GM12878 (cell line): ENCODE measurements around the gene SSBP2. TPM values are rescaled to one million over a fixed set of nuclear protein-coding genes. Genes with fewer than 3 reads are reported as not detected.

Experiments
- ATF2 ChIP-seq: IDR thresholded peaks from 2 replicates; pipeline ENCODE4 v1.6.1; 2012; ENCODE audit warnings: low read length, inconsistent platforms
- BCLAF1 ChIP-seq: fragments of 450-650 bp; IDR thresholded peaks from 2 replicates; pipeline ENCODE4 v1.6.1; 2017; ENCODE audit warnings: antibody characterized with exemption, mild to moderate bottlenecking, moderate library complexity
- CBX3 ChIP-seq: fragments of 200-600 bp; sonication (generic); IDR thresholded peaks from 2 replicates; pipeline ENCODE4 v1.6.1; 2016; ENCODE audit warnings: low read depth, borderline replicate concordance
- CHD2 ChIP-seq: IDR thresholded peaks from 2 replicates; pipeline ENCODE4 v1.6.1; 2011; ENCODE audit warnings: low read depth, low read length, improper control_type of control experiment, borderline replicate concordance
- CTCF ChIP-seq, 3 experiments: IDR thresholded peaks in 2 of 3; conservative IDR thresholded peaks in 1 of 3; 2 replicates each; pipeline ENCODE4 v1.5.1; 2011; ENCODE audit warnings: low read depth in 3 of 3, low read length in 3 of 3, mild to moderate bottlenecking in 3 of 3, control low read depth in 2 of 3, moderate library complexity in 2 of 3, inconsistent platforms in 1 of 3, mixed read lengths in 1 of 3; ENCODE audit not compliant: control insufficient read depth in 2 of 3, insufficient read depth in 1 of 3; ENCODE audit errors: extremely low read depth in 1 of 3
- DPF2 ChIP-seq: fragments of 450-650 bp; IDR thresholded peaks from 2 replicates; pipeline ENCODE4 v1.6.1; 2017; ENCODE audit warnings: mild to moderate bottlenecking
- ETV6 ChIP-seq, 2 experiments: fragments of 450-650 bp in 1 of 2; IDR thresholded peaks in 1 of 2; conservative IDR thresholded peaks in 1 of 2; 2 replicates each; pipeline ENCODE4 v1.6.1; 2014; ENCODE audit warnings: antibody characterized with exemption in 1 of 2, borderline replicate concordance in 1 of 2, low read depth in 1 of 2, mild to moderate bottlenecking in 1 of 2, moderate library complexity in 1 of 2
- FOXK2 ChIP-seq: fragments of 450-650 bp; IDR thresholded peaks from 2 replicates; pipeline ENCODE4 v1.6.1; 2017; ENCODE audit warnings: mild to moderate bottlenecking, moderate library complexity
- JUNB ChIP-seq: IDR thresholded peaks from 2 replicates; pipeline ENCODE4 v1.6.1; 2016; ENCODE audit warnings: antibody characterized with exemption, mild to moderate bottlenecking
- KLF5 ChIP-seq: fragments of 450-650 bp; IDR thresholded peaks from 2 replicates; pipeline ENCODE4 v1.6.1; 2014; ENCODE audit warnings: mild to moderate bottlenecking; ENCODE audit not compliant: partially characterized antibody
- MEF2A ChIP-seq: IDR thresholded peaks from 2 replicates; pipeline ENCODE4 v1.6.1; 2011; ENCODE audit warnings: low read depth, mild to moderate bottlenecking, low read length, moderate library complexity; ENCODE audit not compliant: insufficient read depth
- MEF2B ChIP-seq: fragments of 450-650 bp; IDR thresholded peaks from 2 replicates; pipeline ENCODE4 v1.6.1; 2018; ENCODE audit warnings: mild to moderate bottlenecking, moderate library complexity; ENCODE audit not compliant: partially characterized antibody, poor library complexity, severe bottlenecking
- MTA3 ChIP-seq: IDR thresholded peaks from 2 replicates; pipeline ENCODE4 v1.6.1; 2012; ENCODE audit warnings: low read length, inconsistent platforms, borderline replicate concordance
- NBN ChIP-seq: fragments of 450-650 bp; IDR thresholded peaks from 2 replicates; pipeline ENCODE4 v1.6.1; 2016
- NFIC ChIP-seq: IDR thresholded peaks from 2 replicates; pipeline ENCODE4 v1.6.1; 2012; ENCODE audit warnings: low read depth, mild to moderate bottlenecking, inconsistent platforms, low read length, moderate library complexity
- NFYB ChIP-seq: IDR thresholded peaks from 2 replicates; pipeline ENCODE4 v1.6.1; 2011; ENCODE audit warnings: low read depth, mild to moderate bottlenecking, low read length, improper control_type of control experiment, moderate library complexity; ENCODE audit not compliant: insufficient read depth
- NRF1 ChIP-seq: conservative IDR thresholded peaks from 2 replicates; pipeline ENCODE4 v1.6.1; 2011; ENCODE audit warnings: mild to moderate bottlenecking, low read depth, low read length, improper control_type of control experiment
- POLR2A ChIP-seq: IDR thresholded peaks from 2 replicates; pipeline ENCODE4 v1.6.1; 2011; ENCODE audit warnings: low read depth, mild to moderate bottlenecking, low read length
- SIN3A ChIP-seq: IDR thresholded peaks from 2 replicates; pipeline ENCODE4 v1.6.1; 2012; ENCODE audit warnings: low read depth, low read length, improper control_type of control experiment
- SREBF2 ChIP-seq: IDR thresholded peaks from 2 replicates; pipeline ENCODE4 v1.6.1; 2012; ENCODE audit warnings: mild to moderate bottlenecking, low read length
- TCF7 ChIP-seq: IDR thresholded peaks from 2 replicates; pipeline ENCODE4 v1.6.1; 2014; ENCODE audit warnings: antibody characterized with exemption, borderline replicate concordance
- ZNF24 ChIP-seq: fragments of 450-650 bp; IDR thresholded peaks from 2 replicates; pipeline ENCODE4 v1.6.1; 2017; ENCODE audit warnings: antibody characterized with exemption, mild to moderate bottlenecking
- ZNF384 ChIP-seq: IDR thresholded peaks from 2 replicates; pipeline ENCODE4 v1.6.1; 2012; ENCODE audit warnings: low read depth, mild to moderate bottlenecking, low read length, improper control_type of control experiment, borderline replicate concordance
- ZZZ3 ChIP-seq: IDR thresholded peaks from 2 replicates; pipeline ENCODE4 v1.6.1; 2011; ENCODE audit warnings: low read depth; ENCODE audit not compliant: control insufficient read depth, insufficient read length
- polyA plus RNA-seq, 11 experiments: library from polyadenylated mRNA; depleted of rRNA in 4 of 11; unstranded in 6 of 11; stranded (reverse) in 5 of 11; fragments of >200 nt; fragmentation: Nextera tagmentation in 4 of 11; fragmentation: Illumina TruSeq in 1 of 11; extraction: Ambion mirVana in 4 of 11; extraction: Trizol in 1 of 11; gene quantifications; 1 replicate in 1 of 11; 2 replicates in 10 of 11; pipeline versions ENCODE4 v1.2.1 to v1.2.3, GENCODE V29; 2011 to 2016; ENCODE audit warnings: inconsistent platforms in 2 of 11, missing spikeins in 2 of 11, low read depth in 1 of 11
- total RNA-seq, 4 experiments: library from RNA; depleted of rRNA in 3 of 4; stranded (reverse); fragments of >200 nt in 3 of 4; fragmentation: Illumina TruSeq in 1 of 4; extraction: Trizol in 1 of 4; gene quantifications; 2 replicates each; pipeline versions ENCODE4 v1.2.1 to v1.2.3, GENCODE V29; 2013 to 2021

SSBP2 gene
- total and polyA plus RNA-seq, 10 of the 15 experiments (the other 5 are each of a cell fraction or from before 2014, with no cell fraction given) = 52.2 to 132 (median 110) TPM

- TF ChIP-seq CTCF (IDR thresholded peaks at IDR 0.05 in 2 of 3, conservative IDR thresholded peaks at IDR 0.05 in 1 of 3; ENCODE audit: control insufficient read depth in 2 of 3, extremely low read depth in 1 of 3, insufficient read depth in 1 of 3, low read depth in 3 of 3, low read length in 3 of 3) (peak in 1 of 3 experiments; percentile 13; a peak in 1 of 6 replicates), CHD2 (peak; percentile 53; the same call in 1 of the 2 replicates), SREBF2 (no peak), BCLAF1 (no peak), NFIC (peak; percentile 88), MTA3 (peak; percentile 54; the same call in 1 of the 2 replicates), MEF2B (peak; percentile 80), SIN3A (0 out of 2 replicates have a peak, but pooled peaks have one; percentile 43), DPF2 (0 out of 2 replicates have a peak, but pooled peaks have one; percentile 42), NRF1 (no peak), ATF2 (peak; percentile 71; the same call in 1 of the 2 replicates), ETV6 (conservative IDR thresholded peaks at IDR 0.05 in 1 of 2, IDR thresholded peaks at IDR 0.05 in 1 of 2; ENCODE audit: borderline replicate concordance in 1 of 2, low read depth in 1 of 2) (peak in 1 of 2 experiments; percentile 49; a peak in 1 of 4 replicates), ZNF384 (peak; percentile 80), NBN (peak; percentile 82), ZZZ3 (no peak), MEF2A (peak; percentile 95), ZNF24 (peak; percentile 55; the same call in 1 of the 2 replicates), POLR2A (peak; percentile 68), FOXK2 (no peak), CBX3 (no peak), TCF7 (peak; percentile 90), NFYB (0 out of 2 replicates have a peak, but pooled peaks have one; percentile 13), JUNB (peak; percentile 80), KLF5 (no peak)
Observed at GRCh38 chr5:81749561-81750307, 1.2 kb downstream of the SSBP2 start (continued).
